Measurements from ENCODE around the gene RELB.

DNA sequence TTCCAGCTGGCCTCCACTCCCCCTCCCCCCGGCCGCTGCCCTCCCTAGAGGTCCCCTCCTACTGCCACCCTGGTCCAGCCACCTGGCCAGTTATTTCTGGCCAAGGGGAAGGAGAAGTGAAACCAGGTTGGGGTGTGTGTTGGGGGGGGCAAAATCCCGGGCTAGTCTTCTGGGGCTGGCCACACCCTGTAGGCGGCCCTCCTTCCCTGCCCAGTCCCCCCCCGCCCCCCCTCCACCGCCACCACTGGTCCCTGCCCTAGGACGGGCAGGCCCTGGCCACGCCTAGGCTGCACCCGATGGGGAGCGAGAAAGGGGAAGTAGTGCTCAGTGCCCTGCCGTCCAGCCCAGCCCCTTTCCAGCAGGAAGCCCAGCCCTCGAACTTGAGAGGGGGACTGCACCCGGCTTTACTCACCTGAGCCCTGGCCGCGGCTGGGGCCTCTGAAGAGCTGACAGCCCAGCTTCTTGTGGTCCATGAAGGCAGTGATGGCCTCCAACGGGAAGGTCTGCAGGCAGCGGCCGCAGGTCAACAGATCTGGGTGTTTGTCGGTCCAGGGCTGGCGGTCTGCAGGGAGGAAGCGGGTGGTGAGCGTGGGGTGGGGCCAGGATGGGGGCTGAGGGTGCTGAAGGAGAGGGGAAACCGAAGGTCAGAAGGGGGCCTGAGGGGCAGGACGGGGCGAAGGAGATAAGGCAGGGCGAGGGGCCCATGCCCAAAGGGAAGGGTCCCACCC is 74.2 kb downstream of the RELB start:
- TF ChIP-seq, protein P1, sequence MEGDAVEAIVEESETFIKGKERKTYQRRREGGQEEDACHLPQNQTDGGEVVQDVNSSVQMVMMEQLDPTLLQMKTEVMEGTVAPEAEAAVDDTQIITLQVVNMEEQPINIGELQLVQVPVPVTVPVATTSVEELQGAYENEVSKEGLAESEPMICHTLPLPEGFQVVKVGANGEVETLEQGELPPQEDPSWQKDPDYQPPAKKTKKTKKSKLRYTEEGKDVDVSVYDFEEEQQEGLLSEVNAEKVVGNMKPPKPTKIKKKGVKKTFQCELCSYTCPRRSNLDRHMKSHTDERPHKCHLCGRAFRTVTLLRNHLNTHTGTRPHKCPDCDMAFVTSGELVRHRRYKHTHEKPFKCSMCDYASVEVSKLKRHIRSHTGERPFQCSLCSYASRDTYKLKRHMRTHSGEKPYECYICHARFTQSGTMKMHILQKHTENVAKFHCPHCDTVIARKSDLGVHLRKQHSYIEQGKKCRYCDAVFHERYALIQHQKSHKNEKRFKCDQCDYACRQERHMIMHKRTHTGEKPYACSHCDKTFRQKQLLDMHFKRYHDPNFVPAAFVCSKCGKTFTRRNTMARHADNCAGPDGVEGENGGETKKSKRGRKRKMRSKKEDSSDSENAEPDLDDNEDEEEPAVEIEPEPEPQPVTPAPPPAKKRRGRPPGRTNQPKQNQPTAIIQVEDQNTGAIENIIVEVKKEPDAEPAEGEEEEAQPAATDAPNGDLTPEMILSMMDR (IDR thresholded peaks at IDR 0.05): no peak
- no peak for TF ChIP-seq POLR2A (IDR thresholded peaks at IDR 0.05)

All from vagina (tissue), 2 donors.